ENCODE measurements around the gene MEIOC.

The MEIOC gene

DNA sequence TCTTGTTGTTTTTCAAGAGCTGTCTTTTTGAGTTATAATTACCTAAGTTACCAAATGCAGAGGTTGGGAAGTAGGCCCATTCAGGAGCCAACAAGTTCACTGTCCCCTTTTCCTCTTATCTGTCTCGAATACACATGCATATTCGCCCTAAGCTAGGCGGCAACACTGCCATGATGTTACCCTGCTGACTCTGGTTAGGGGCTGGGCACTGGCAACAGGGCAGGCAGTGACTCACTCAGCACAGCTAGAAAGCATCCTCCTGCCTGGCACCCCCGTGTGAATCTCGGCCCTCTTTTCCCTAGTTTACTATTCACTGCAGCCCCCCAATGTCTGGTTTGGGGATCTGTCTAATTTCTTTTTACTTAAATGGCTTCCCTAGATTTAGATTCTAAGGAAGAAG, 66.0 kb downstream of the MEIOC start:
- TF ChIP-seq, protein P1, sequence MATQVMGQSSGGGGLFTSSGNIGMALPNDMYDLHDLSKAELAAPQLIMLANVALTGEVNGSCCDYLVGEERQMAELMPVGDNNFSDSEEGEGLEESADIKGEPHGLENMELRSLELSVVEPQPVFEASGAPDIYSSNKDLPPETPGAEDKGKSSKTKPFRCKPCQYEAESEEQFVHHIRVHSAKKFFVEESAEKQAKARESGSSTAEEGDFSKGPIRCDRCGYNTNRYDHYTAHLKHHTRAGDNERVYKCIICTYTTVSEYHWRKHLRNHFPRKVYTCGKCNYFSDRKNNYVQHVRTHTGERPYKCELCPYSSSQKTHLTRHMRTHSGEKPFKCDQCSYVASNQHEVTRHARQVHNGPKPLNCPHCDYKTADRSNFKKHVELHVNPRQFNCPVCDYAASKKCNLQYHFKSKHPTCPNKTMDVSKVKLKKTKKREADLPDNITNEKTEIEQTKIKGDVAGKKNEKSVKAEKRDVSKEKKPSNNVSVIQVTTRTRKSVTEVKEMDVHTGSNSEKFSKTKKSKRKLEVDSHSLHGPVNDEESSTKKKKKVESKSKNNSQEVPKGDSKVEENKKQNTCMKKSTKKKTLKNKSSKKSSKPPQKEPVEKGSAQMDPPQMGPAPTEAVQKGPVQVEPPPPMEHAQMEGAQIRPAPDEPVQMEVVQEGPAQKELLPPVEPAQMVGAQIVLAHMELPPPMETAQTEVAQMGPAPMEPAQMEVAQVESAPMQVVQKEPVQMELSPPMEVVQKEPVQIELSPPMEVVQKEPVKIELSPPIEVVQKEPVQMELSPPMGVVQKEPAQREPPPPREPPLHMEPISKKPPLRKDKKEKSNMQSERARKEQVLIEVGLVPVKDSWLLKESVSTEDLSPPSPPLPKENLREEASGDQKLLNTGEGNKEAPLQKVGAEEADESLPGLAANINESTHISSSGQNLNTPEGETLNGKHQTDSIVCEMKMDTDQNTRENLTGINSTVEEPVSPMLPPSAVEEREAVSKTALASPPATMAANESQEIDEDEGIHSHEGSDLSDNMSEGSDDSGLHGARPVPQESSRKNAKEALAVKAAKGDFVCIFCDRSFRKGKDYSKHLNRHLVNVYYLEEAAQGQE (IDR thresholded peaks at IDR 0.05; ENCODE audit: low read depth), result no peak
- TF ChIP-seq ZBTB7A (IDR thresholded peaks at IDR 0.05; ENCODE audit: low read depth) (no peak), USF1 (IDR thresholded peaks at IDR 0.05) (no peak), RAD21 (IDR thresholded peaks at IDR 0.05; ENCODE audit: low read depth) (no peak), TCF12 (IDR thresholded peaks at IDR 0.05; ENCODE audit: low read depth) (no peak), TEAD4 (IDR thresholded peaks at IDR 0.05) (no peak), EGR1 (IDR thresholded peaks at IDR 0.05) (no peak), NFIC (IDR thresholded peaks at IDR 0.05) (no peak), CREB1 (IDR thresholded peaks at IDR 0.05; ENCODE audit: low read depth) (no peak), FOXM1 (IDR thresholded peaks at IDR 0.05; ENCODE audit: borderline replicate concordance, low read depth) (no peak), YY1 (IDR thresholded peaks at IDR 0.05; ENCODE audit: low read depth) (no peak), TAF1 (IDR thresholded peaks at IDR 0.05; ENCODE audit: low read depth) (no peak), CEBPB (IDR thresholded peaks at IDR 0.05) (no peak), EP300 (IDR thresholded peaks at IDR 0.05; ENCODE audit: borderline replicate concordance) (no peak)
- TF ChIP-seq, protein P2, sequence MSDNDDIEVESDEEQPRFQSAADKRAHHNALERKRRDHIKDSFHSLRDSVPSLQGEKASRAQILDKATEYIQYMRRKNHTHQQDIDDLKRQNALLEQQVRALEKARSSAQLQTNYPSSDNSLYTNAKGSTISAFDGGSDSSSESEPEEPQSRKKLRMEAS (IDR thresholded peaks at IDR 0.05), result no peak
